Parathyroid adenoma (tissue), 2 donors: Measurements from ENCODE around the gene INMT.

ENCODE experiments used
- H2AFZ ChIP-seq: fragments of 300-600 bp; sonication (generic); one replicate; pipeline ENCODE4 v1.7.0; 2017; ENCODE audit warnings: antibody characterized with exemption, mild to moderate bottlenecking
- H3K27ac ChIP-seq: fragments of 300-600 bp; sonication (generic); one replicate; pipeline ENCODE4 v1.7.0; 2017
- H3K27me3 ChIP-seq: fragments of 300-600 bp; sonication (generic); one replicate; pipeline ENCODE4 v1.7.0; 2017; ENCODE audit warnings: low read length; ENCODE audit not compliant: control insufficient read depth, insufficient read depth
- H3K36me3 ChIP-seq: fragments of 300-600 bp; sonication (generic); one replicate; pipeline ENCODE4 v1.7.0; 2017; ENCODE audit warnings: low read length; ENCODE audit not compliant: control insufficient read depth, insufficient read depth
- H3K4me1 ChIP-seq: fragments of 300-600 bp; sonication (generic); one replicate; pipeline ENCODE4 v1.7.0; 2017; ENCODE audit warnings: control low read depth
- H3K4me2 ChIP-seq: fragments of 300-600 bp; sonication (generic); one replicate; pipeline ENCODE4 v1.7.0; 2017; ENCODE audit warnings: low read length
- H3K4me3 ChIP-seq: fragments of 300-600 bp; sonication (generic); one replicate; pipeline ENCODE4 v1.7.0; 2017; ENCODE audit warnings: low read depth, low read length
- H3K79me2 ChIP-seq: fragments of 300-600 bp; sonication (generic); one replicate; pipeline ENCODE4 v1.7.0; 2017; ENCODE audit warnings: control low read depth
- H3K9ac ChIP-seq: fragments of 300-600 bp; sonication (generic); one replicate; pipeline ENCODE4 v1.7.0; 2017; ENCODE audit warnings: mild to moderate bottlenecking
- H3K9me3 ChIP-seq: fragments of 300-600 bp; sonication (generic); one replicate; pipeline ENCODE4 v1.7.0; 2017; ENCODE audit warnings: low read length; ENCODE audit not compliant: control insufficient read depth
- TF ChIP-seq, protein P1 (sequence below): fragments of 300-600 bp; sonication (generic); IDR thresholded peaks from one replicate; pipeline ENCODE4 v1.7.0; 2017; ENCODE audit warnings: antibody characterized with exemption, mild to moderate bottlenecking
- donor health status: primary hyperparathyroidism.

INMT gene

DNA sequence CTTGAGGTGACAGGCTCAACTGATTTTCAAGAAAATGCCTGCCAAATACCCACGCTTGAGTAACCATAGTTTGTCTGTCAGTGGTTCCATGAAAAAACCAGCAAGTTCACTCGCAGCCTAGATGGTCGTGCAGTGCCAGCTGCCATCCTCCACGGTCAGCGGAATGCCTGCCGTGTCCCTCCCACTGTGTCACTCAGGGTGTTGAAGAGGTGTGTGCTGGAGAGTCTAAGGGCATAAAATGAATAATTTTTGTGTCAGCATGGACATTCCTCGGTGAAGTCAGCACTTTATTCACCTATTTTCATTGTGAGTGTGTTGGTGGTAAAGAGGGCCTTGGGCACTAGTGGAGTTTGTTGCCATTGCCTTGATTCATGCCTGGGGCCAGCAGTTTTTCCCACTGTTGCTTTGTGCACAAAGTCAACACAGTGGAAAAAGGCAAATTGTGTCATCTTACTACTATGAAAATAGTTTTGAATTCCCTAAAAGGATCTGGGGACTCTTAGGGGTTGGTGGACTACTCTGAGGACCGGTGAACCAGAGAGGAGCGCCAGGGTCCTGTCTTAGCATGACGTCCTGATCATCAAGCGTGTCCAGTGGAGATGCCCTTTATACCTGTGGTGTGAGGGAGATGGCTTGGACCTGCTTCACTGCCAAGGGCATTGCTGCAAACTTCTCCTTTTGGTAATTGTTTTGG lies 36.9 kb downstream of the INMT start:
- no peak overlapping the region for H3K4me3 ChIP-seq
- H3K4me2 ChIP-seq = no peak overlapping the region
- no peaks in the 10 kb centered on the region for H3K9me3 ChIP-seq
- peaks cover 6% of the 10 kb centered on the region for H3K4me1 ChIP-seq
- TF ChIP-seq, protein P1, sequence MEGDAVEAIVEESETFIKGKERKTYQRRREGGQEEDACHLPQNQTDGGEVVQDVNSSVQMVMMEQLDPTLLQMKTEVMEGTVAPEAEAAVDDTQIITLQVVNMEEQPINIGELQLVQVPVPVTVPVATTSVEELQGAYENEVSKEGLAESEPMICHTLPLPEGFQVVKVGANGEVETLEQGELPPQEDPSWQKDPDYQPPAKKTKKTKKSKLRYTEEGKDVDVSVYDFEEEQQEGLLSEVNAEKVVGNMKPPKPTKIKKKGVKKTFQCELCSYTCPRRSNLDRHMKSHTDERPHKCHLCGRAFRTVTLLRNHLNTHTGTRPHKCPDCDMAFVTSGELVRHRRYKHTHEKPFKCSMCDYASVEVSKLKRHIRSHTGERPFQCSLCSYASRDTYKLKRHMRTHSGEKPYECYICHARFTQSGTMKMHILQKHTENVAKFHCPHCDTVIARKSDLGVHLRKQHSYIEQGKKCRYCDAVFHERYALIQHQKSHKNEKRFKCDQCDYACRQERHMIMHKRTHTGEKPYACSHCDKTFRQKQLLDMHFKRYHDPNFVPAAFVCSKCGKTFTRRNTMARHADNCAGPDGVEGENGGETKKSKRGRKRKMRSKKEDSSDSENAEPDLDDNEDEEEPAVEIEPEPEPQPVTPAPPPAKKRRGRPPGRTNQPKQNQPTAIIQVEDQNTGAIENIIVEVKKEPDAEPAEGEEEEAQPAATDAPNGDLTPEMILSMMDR = no peak
- H3K9ac ChIP-seq = no peak overlapping the region
- no peak overlapping the region for H3K27ac ChIP-seq
- no peaks in the 10 kb centered on the region for H3K36me3 ChIP-seq
- no peaks in the 10 kb centered on the region for H3K27me3 ChIP-seq
- no peak overlapping the region for H2AFZ ChIP-seq
- no peaks in the 10 kb centered on the region for H3K79me2 ChIP-seq

DNA sequence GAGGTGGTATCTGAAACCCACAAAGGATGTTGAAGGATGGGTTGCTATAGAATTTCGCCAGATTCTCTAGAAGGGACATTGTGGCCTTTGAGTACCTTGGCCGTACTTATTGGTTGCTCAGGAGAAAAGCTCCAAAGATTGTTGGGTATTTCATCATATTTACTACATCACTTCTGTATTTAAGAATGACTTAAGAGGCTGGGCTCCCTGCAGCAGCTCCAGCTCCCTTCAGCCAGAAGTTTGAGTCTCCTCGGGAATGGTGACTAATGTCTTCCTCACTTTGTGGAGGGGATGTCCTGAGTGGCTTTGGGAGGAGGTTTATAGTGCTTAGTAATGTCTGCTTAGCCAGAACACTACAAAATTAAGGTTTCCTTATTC lies 37.4 kb downstream of the INMT start:
- H3K79me2 ChIP-seq = no peaks in the 10 kb centered on the region
- peaks cover 6% of the 10 kb centered on the region for H3K4me1 ChIP-seq
- H3K36me3 ChIP-seq = no peaks in the 10 kb centered on the region
- no peaks in the 10 kb centered on the region for H3K27me3 ChIP-seq
- H3K9me3 ChIP-seq = no peaks in the 10 kb centered on the region
- no peak overlapping the region for H3K4me2 ChIP-seq
- H3K27ac ChIP-seq = no peak overlapping the region
- TF ChIP-seq, protein P1 = no peak
- H3K9ac ChIP-seq = no peak overlapping the region
- no peak overlapping the region for H3K4me3 ChIP-seq
- no peak overlapping the region for H2AFZ ChIP-seq

DNA sequence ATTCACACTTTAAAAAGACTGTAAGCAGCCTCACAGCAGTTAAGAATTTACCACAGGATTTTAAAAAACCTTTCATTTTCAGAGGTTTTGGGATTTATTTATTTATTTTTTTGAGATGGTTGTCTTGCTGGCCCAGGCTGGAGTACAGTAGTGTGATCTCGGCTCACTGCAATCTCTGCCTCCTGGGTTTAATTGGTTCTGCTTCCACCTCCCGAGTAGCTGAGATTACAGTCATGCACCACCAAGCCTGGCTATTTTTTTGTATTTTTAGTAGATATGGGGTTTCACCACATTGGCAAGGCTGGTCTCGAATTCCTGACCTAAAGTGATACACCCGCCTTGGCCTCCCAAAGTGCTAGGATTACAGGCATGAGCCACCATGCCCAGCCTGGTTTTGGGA lies 38.4 kb downstream of the INMT start:
- peaks cover 7% of the 10 kb centered on the region for H3K4me1 ChIP-seq
- H3K9me3 ChIP-seq = no peaks in the 10 kb centered on the region
- no peaks in the 10 kb centered on the region for H3K36me3 ChIP-seq
- no peak overlapping the region for H3K4me2 ChIP-seq
- no peak overlapping the region for H3K4me3 ChIP-seq
- no peaks in the 10 kb centered on the region for H3K27me3 ChIP-seq
- no peak overlapping the region for H2AFZ ChIP-seq
- H3K79me2 ChIP-seq = no peaks in the 10 kb centered on the region
- TF ChIP-seq, protein P1 = no peak
- no peak overlapping the region for H3K9ac ChIP-seq
- no peak overlapping the region for H3K27ac ChIP-seq

DNA sequence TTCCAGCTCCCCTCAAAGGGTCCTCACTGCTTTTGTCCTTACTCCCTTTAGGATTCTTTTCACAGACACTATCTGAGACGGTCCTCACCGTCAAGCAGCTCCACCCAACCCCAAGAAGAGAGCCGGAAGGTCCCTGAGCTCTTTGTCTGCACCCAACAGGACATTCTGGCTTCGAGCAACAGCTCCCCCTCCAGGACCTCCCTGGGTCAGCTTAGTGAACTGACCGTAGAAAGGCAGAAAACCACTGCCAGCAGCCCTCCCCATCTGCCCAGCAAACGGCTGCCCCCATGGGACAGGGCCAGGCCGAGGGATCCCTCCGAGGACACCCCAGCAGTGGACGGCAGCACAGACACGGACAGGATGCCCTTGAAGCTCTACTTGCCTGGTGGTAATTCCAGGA lies 39.2 kb downstream of the INMT start:
- Histone ChIP-seq H3K4me3 (no peak overlapping the region), H3K9ac (no peak overlapping the region), H3K9me3 (no peaks in the 10 kb centered on the region), H3K4me2 (no peak overlapping the region), H3K79me2 (no peaks in the 10 kb centered on the region), H3K36me3 (no peaks in the 10 kb centered on the region), H3K27ac (no peak overlapping the region), H3K4me1 (peaks cover 12% of the 10 kb centered on the region), H3K27me3 (no peaks in the 10 kb centered on the region), H2AFZ (no peak overlapping the region)
- TF ChIP-seq, protein P1 = no peak
